Bronchial epithelial cell (primary cell): ENCODE data around the gene ENPP6. TPM values are rescaled to one million over a fixed set of nuclear protein-coding genes. Genes with fewer than 3 reads are reported as not detected.
"Not testable (repeated sequence)": the region's sequence is repeated elsewhere in the genome, so short reads cannot be mapped to it uniquely, and the experiment has no call there.

Experiments
- DNase-seq: peaks from one replicate; pipeline ENCODE4 v3.0.0-alpha.2; 2010; ENCODE audit warnings: low read depth
- FAIRE-seq: peaks from 2 replicates; lab custom pipeline; 2011; peaks lifted over from hg19 to GRCh38; lab: Jason Lieb, UNC
- H3K27me3 ChIP-seq: 2 replicates; pipeline ENCODE4 v1.5.1; 2011; ENCODE audit warnings: low read length; ENCODE audit not compliant: control insufficient read depth, insufficient read depth
- H3K36me3 ChIP-seq: 2 replicates; pipeline ENCODE4 v1.5.1; 2011; ENCODE audit warnings: low read length; ENCODE audit not compliant: control insufficient read depth, insufficient read depth
- H3K4me3 ChIP-seq: 2 replicates; pipeline ENCODE4 v1.5.1; 2011; ENCODE audit warnings: mild to moderate bottlenecking, low read depth, low read length, control low read depth
- total RNA-seq: library from RNA; depleted of rRNA; stranded (reverse); fragments of >200 nt; gene quantifications from 2 replicates; pipeline ENCODE4 v1.2.1, GENCODE V29; 2014
- TF ChIP-seq, protein P1 (sequence below): IDR thresholded peaks from 2 replicates; pipeline ENCODE4 v1.5.1; 2011; ENCODE audit warnings: mild to moderate bottlenecking, moderate library complexity, low read length, control low read depth, inconsistent platforms; ENCODE audit not compliant: insufficient read depth, severe bottlenecking

The ENPP6 gene
- total RNA-seq, 1 donor from 2014 or later: not detected

DNA sequence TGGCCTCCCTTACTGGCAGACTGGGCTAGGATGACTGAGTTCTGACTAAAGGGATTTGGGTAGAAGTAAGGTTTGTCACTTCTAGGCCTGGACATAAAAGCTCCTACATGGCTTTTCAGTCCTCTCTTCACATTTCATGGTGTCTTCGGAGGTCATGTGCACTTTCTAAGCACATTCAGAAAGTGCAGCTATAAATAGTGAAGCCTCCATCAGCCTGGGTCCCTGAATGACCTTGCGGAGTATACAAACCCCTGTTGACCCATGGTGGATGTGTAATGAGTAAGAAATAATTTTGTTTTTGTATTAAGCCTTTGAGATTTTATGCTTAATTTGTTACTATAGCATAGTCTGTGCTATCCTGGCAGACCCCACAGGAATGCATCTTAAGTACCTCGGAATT, 158.6 kb downstream of the ENPP6 start:
- Histone ChIP-seq H3K27me3 (no peaks in the 10 kb centered on the region), H3K36me3 (no peaks in the 10 kb centered on the region), H3K4me3 (no peak overlapping the region)
- TF ChIP-seq, protein P1, sequence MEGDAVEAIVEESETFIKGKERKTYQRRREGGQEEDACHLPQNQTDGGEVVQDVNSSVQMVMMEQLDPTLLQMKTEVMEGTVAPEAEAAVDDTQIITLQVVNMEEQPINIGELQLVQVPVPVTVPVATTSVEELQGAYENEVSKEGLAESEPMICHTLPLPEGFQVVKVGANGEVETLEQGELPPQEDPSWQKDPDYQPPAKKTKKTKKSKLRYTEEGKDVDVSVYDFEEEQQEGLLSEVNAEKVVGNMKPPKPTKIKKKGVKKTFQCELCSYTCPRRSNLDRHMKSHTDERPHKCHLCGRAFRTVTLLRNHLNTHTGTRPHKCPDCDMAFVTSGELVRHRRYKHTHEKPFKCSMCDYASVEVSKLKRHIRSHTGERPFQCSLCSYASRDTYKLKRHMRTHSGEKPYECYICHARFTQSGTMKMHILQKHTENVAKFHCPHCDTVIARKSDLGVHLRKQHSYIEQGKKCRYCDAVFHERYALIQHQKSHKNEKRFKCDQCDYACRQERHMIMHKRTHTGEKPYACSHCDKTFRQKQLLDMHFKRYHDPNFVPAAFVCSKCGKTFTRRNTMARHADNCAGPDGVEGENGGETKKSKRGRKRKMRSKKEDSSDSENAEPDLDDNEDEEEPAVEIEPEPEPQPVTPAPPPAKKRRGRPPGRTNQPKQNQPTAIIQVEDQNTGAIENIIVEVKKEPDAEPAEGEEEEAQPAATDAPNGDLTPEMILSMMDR: no peak
- DNase-seq (no peak), FAIRE-seq (no peak)

- DNase-seq: no peak
- TF ChIP-seq, protein P1: no peak
- no peaks in the 10 kb centered on the region for H3K36me3 ChIP-seq
- no peaks in the 10 kb centered on the region for H3K27me3 ChIP-seq
- no peak overlapping the region for H3K4me3 ChIP-seq
- FAIRE-seq: no peak
Measured at GRCh38 chr4:184058026-184058425, 159.6 kb downstream of the ENPP6 start.

GRCh38 chr4:184056877-184057276, 160.8 kb downstream of the ENPP6 start:
- no peaks in the 10 kb centered on the region for H3K36me3 ChIP-seq
- no peak overlapping the region for H3K4me3 ChIP-seq
- FAIRE-seq: peak; percentile 83
- H3K27me3 ChIP-seq: no peaks in the 10 kb centered on the region
- TF ChIP-seq, protein P1: no peak
- DNase-seq: no peak

GRCh38 chr4:184053434-184053833, 164.2 kb downstream of the ENPP6 start:
- FAIRE-seq (no peak), DNase-seq (peak; percentile 61)
- Histone ChIP-seq H3K4me3 (no peak overlapping the region), H3K36me3 (no peaks in the 10 kb centered on the region), H3K27me3 (no peaks in the 10 kb centered on the region)
- TF ChIP-seq, protein P1: no peak

GRCh38 chr4:184052616-184053015, 165.1 kb downstream of the ENPP6 start:
- DNase-seq (no peak), FAIRE-seq (peak; percentile 64)
- no peaks in the 10 kb centered on the region for H3K36me3 ChIP-seq
- TF ChIP-seq, protein P1: no peak
- no peak overlapping the region for H3K4me3 ChIP-seq
- H3K27me3 ChIP-seq: no peaks in the 10 kb centered on the region

GRCh38 chr4:184051262-184051661, 166.4 kb downstream of the ENPP6 start:
- not testable (repeated sequence) for H3K36me3 ChIP-seq, DNase-seq, H3K4me3 ChIP-seq, FAIRE-seq, H3K27me3 ChIP-seq
